Neuronal stem cell (in vitro differentiated cells): ENCODE data around the gene LANCL3.
A peak's percentile ranks its signal among the peaks of the same experiment; 100 is the strongest.

Experiments
- DNase-seq: peaks from one replicate; pipeline ENCODE4 v3.0.0-alpha.2; 2013; ENCODE audit warnings: low spot score
- H2AFZ ChIP-seq: one replicate; pipeline ENCODE4 v1.6.1; 2013; ENCODE audit warnings: mild to moderate bottlenecking, low read length, inconsistent platforms
- H2AK5ac ChIP-seq: 2 replicates; pipeline ENCODE4 v1.6.1; 2013; ENCODE audit warnings: low read depth, mild to moderate bottlenecking, inconsistent platforms, low read length, moderate library complexity, mixed read lengths
- H2BK120ac ChIP-seq: 2 replicates; pipeline ENCODE4 v1.6.1; 2013; ENCODE audit warnings: low read depth, mild to moderate bottlenecking, inconsistent platforms, low read length, moderate library complexity, mixed read lengths
- H2BK12ac ChIP-seq: one replicate; pipeline ENCODE4 v1.6.1; 2013; ENCODE audit warnings: low read length, inconsistent platforms
- H2BK15ac ChIP-seq: 2 replicates; pipeline ENCODE4 v1.6.1; 2013; ENCODE audit warnings: mild to moderate bottlenecking, low read length, inconsistent platforms, mixed read lengths
- H2BK5ac ChIP-seq: one replicate; pipeline ENCODE4 v1.6.1; 2013; ENCODE audit warnings: inconsistent platforms, mild to moderate bottlenecking, low read length, moderate library complexity
- H3K14ac ChIP-seq: one replicate; pipeline ENCODE4 v1.6.1; 2013; ENCODE audit warnings: low read length, inconsistent platforms
- H3K18ac ChIP-seq: 2 replicates; pipeline ENCODE4 v1.6.1; 2013; ENCODE audit warnings: low read length, inconsistent platforms
- H3K23ac ChIP-seq: 2 replicates; pipeline ENCODE4 v1.6.1; 2013; ENCODE audit warnings: low read depth, mild to moderate bottlenecking, mixed read lengths, low read length, inconsistent platforms; ENCODE audit not compliant: poor library complexity
- H3K27ac ChIP-seq: replicated peaks from 3 replicates; pipeline ENCODE4 v1.5.1; 2013; ENCODE audit warnings: low read length, inconsistent platforms
- H3K27me3 ChIP-seq, 3 experiments: 2 replicates each; pipeline ENCODE4 v1.6.1; 2013; ENCODE audit warnings: low read length in 3 of 3, mild to moderate bottlenecking in 2 of 3, inconsistent platforms in 1 of 3, low read depth in 1 of 3, mixed read lengths in 1 of 3, moderate library complexity in 1 of 3; ENCODE audit not compliant: control insufficient read depth in 3 of 3, insufficient read depth in 3 of 3
- H3K36me3 ChIP-seq, 2 donors: replicated peaks in 1 of 2; 2 replicates each; pipeline ENCODE4 v1.6.1; 2013; ENCODE audit warnings: low read length in 2 of 2; ENCODE audit not compliant: control insufficient read depth in 2 of 2, insufficient read depth in 2 of 2
- H3K4ac ChIP-seq: 2 replicates; pipeline ENCODE4 v1.6.1; 2013; ENCODE audit warnings: inconsistent platforms, mild to moderate bottlenecking, low read length, moderate library complexity
- H3K4me1 ChIP-seq, 2 donors: 1 replicate in 1 of 2; 2 replicates in 1 of 2; pipeline ENCODE4 v1.6.1; 2013; ENCODE audit warnings: low read length in 2 of 2, low read depth in 1 of 2; ENCODE audit not compliant: control insufficient read depth in 2 of 2, insufficient read depth in 1 of 2
- H3K4me2 ChIP-seq: one replicate; pipeline ENCODE4 v1.6.1; 2013; ENCODE audit warnings: mild to moderate bottlenecking, low read length, inconsistent platforms; ENCODE audit not compliant: insufficient read depth, poor library complexity, severe bottlenecking
- H3K4me3 ChIP-seq, 2 donors: 2 replicates each; pipeline ENCODE4 v1.5.1; 2013; ENCODE audit warnings: low read length in 2 of 2, mild to moderate bottlenecking in 2 of 2, inconsistent platforms in 1 of 2, moderate library complexity in 1 of 2
- H3K79me1 ChIP-seq: one replicate; pipeline ENCODE4 v1.6.1; 2013; ENCODE audit warnings: low read depth, mild to moderate bottlenecking, inconsistent platforms, low read length, moderate library complexity
- H3K9ac ChIP-seq: one replicate; pipeline ENCODE4 v1.6.1; 2013; ENCODE audit warnings: mild to moderate bottlenecking, low read depth, low read length, inconsistent platforms; ENCODE audit not compliant: poor library complexity
- H3K9me3 ChIP-seq, 2 donors: replicated peaks in 1 of 2; 2 replicates each; pipeline versions ENCODE3 to v1.6.1; 2013; ENCODE audit warnings: low read length in 2 of 2, mild to moderate bottlenecking in 2 of 2, inconsistent platforms in 1 of 2, low read depth in 1 of 2, mixed read lengths in 1 of 2, moderate library complexity in 1 of 2; ENCODE audit not compliant: control insufficient read depth in 2 of 2, insufficient read depth in 1 of 2
- H4K8ac ChIP-seq: one replicate; pipeline ENCODE4 v1.6.1; 2013; ENCODE audit warnings: low read depth, mild to moderate bottlenecking, inconsistent platforms, low read length, moderate library complexity
- H4K91ac ChIP-seq: one replicate; pipeline ENCODE4 v1.6.1; 2013; ENCODE audit warnings: low read length, low read depth, mild to moderate bottlenecking, inconsistent platforms; ENCODE audit not compliant: poor library complexity
- WGBS, 2 donors: extraction: QIAGEN DNeasy Blood & Tissue Kit; methylation state at CpG; one replicate each; pipeline ENCODE4 v1.1.7; 2013; ENCODE audit warnings: missing lambda C conversion rate in 2 of 2, mixed read lengths in 1 of 2; ENCODE audit not compliant: insufficient read length in 2 of 2, insufficient replicate concordance in 1 of 2; ENCODE audit errors: extremely low coverage in 2 of 2; 5-methylcytosine and 5-hydroxymethylcytosine counted together

Gene LANCL3

DNA sequence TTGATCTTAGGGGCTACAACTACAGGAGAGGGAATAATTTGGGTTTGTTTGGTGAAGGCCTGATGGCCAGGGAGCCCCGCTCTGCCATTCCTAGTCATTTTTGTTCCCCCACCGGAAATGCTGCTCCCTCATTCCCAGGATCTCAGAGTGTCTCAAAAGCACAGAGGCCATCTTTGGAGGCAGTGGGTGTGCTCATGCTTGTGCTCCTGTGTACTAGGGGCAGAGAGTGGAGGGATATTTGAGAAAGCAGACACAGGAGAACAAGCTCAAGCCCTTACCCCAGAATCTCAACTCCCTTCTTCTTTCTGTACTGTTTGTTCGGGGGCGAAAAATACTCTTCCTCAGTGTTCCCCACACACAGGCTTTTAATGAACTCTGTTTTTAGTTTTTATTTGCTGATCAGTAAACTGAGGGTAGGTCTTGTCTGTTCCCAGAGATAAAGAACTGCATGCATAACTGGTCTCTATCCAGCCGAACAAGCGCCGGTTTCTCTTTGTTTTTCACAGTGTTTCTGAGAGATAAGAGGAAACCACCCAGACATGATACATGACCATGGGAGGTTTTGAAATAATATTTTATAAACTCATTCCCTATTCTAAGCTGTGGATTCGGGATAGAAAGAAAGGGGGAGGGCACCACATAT is 81.2 kb downstream of the LANCL3 start:
- Histone ChIP-seq H3K14ac (no peak overlapping the region), H2BK12ac (no peak overlapping the region), H3K4ac (no peak overlapping the region), H3K27ac (no peak overlapping the region), H3K4me3 (no peak overlapping the region), H3K27me3 (no peaks in the 10 kb centered on the region), H3K23ac (no peak overlapping the region), H3K36me3 (no peaks in the 10 kb centered on the region), H2AK5ac (no peak overlapping the region), H3K9ac (no peak overlapping the region), H3K4me1 (no peaks in the 10 kb centered on the region), H2BK15ac (no peak overlapping the region), H2AFZ (no peak overlapping the region), H2BK5ac (no peak overlapping the region), H4K91ac (no peak overlapping the region), H4K8ac (no peak overlapping the region), H3K79me1 (no peaks in the 10 kb centered on the region), H3K9me3 (no peaks in the 10 kb centered on the region), H2BK120ac (no peak overlapping the region), H3K4me2 (no peak overlapping the region), H3K18ac (peak overlapping the region; percentile 57)
- no CpG with 5 or more reads among the region's 8 CpGs for WGBS, 2 donors
- no peak for DNase-seq

- no CpG with 5 or more reads among the region's 1 CpG for WGBS, 2 donors
- no peak overlapping the region for H3K23ac ChIP-seq
- no peak overlapping the region for H2BK15ac ChIP-seq
- H3K4me2 ChIP-seq, result no peak overlapping the region
- H3K36me3 ChIP-seq, result no peaks in the 10 kb centered on the region
- no peak overlapping the region for H2BK120ac ChIP-seq
- H3K79me1 ChIP-seq, result no peaks in the 10 kb centered on the region
- no peak overlapping the region for H3K14ac ChIP-seq
- no peaks in the 10 kb centered on the region for H3K4me1 ChIP-seq
- H3K27ac ChIP-seq, result no peak overlapping the region
- H4K8ac ChIP-seq, result no peak overlapping the region
- H4K91ac ChIP-seq, result no peak overlapping the region
- no peak overlapping the region for H3K18ac ChIP-seq
- H3K4ac ChIP-seq, result no peak overlapping the region
- no peaks in the 10 kb centered on the region for H3K27me3 ChIP-seq
- H3K9ac ChIP-seq, result no peak overlapping the region
- H2BK12ac ChIP-seq, result no peak overlapping the region
- H3K4me3 ChIP-seq, result no peak overlapping the region
- DNase-seq, result no peak
- H2BK5ac ChIP-seq, result no peak overlapping the region
- no peak overlapping the region for H2AFZ ChIP-seq
- H3K9me3 ChIP-seq, result no peaks in the 10 kb centered on the region
- no peak overlapping the region for H2AK5ac ChIP-seq
Measured at GRCh38 chrX:37653397-37654085, 82.1 kb downstream of the LANCL3 start.

DNA sequence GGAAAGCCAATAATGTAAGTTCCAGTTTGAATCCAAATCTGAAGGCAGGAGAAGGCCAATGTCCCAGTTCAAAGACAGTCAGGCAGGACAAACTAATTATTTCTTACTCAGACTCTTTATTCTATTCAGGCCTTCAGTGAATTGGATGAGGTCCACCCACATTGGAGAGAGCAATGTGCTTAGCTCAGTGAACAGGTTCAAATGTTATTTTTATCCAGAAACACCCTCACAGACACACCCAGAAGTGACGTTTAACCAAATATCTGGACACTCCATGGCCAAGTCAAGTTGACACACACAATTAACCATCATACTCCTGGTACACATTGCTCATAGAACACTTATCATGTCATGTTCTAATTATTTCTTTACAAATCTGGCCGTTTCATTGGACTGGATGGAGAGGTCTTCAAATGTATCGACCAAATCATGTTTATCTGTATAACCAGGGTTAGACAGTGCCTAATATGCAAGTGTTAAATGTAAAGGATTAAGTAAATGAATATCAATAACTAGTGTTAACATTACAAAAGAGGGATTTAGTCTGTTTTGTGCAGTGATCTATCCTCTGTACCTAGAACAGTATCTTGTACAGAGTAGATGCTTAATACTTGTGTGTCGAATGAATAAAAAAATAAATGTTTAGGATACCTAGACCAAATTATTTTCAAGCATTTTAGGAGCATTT is 87.0 kb downstream of the LANCL3 start:
- Histone ChIP-seq H3K4me3 (no peak overlapping the region), H4K8ac (no peak overlapping the region), H2AK5ac (no peak overlapping the region), H2AFZ (no peak overlapping the region), H3K23ac (no peak overlapping the region), H3K4me1 (no peaks in the 10 kb centered on the region), H3K36me3 (no peaks in the 10 kb centered on the region), H2BK5ac (no peak overlapping the region), H2BK120ac (no peak overlapping the region), H2BK15ac (no peak overlapping the region), H3K14ac (no peak overlapping the region), H3K4ac (no peak overlapping the region), H3K79me1 (no peaks in the 10 kb centered on the region), H2BK12ac (no peak overlapping the region), H3K4me2 (no peak overlapping the region), H3K9me3 (no peaks in the 10 kb centered on the region), H3K9ac (no peak overlapping the region), H4K91ac (no peak overlapping the region), H3K18ac (no peak overlapping the region), H3K27ac (no peak overlapping the region), H3K27me3 (no peaks in the 10 kb centered on the region)
- DNase-seq, result no peak
- no CpG with 5 or more reads among the region's 4 CpGs for WGBS, 2 donors

- no peaks in the 10 kb centered on the region for H3K36me3 ChIP-seq
- no peak overlapping the region for H2AFZ ChIP-seq
- no peak overlapping the region for H3K27ac ChIP-seq
- H3K4me3 ChIP-seq, result no peak overlapping the region
- DNase-seq, result no peak
- H2BK120ac ChIP-seq, result no peak overlapping the region
- no peaks in the 10 kb centered on the region for H3K27me3 ChIP-seq
- WGBS, 2 donors, result no CpG with 5 or more reads among the region's 1 CpG
- no peak overlapping the region for H4K8ac ChIP-seq
- no peak overlapping the region for H2BK12ac ChIP-seq
- H2BK15ac ChIP-seq, result no peak overlapping the region
- H2AK5ac ChIP-seq, result no peak overlapping the region
- no peak overlapping the region for H3K4ac ChIP-seq
- no peak overlapping the region for H3K14ac ChIP-seq
- H3K9me3 ChIP-seq, result no peaks in the 10 kb centered on the region
- no peaks in the 10 kb centered on the region for H3K4me1 ChIP-seq
- H3K79me1 ChIP-seq, result no peaks in the 10 kb centered on the region
- H3K9ac ChIP-seq, result no peak overlapping the region
- no peak overlapping the region for H3K18ac ChIP-seq
- H4K91ac ChIP-seq, result no peak overlapping the region
- no peak overlapping the region for H2BK5ac ChIP-seq
- H3K4me2 ChIP-seq, result no peak overlapping the region
- no peak overlapping the region for H3K23ac ChIP-seq
Measured at GRCh38 chrX:37659047-37659446, 87.6 kb downstream of the LANCL3 start.
